Ovary (tissue), 3 donors: Measurements from ENCODE around the gene SLC2A13.

Experiments
- POLR2A ChIP-seq: fragments of 450-650 bp; IDR thresholded peaks from one replicate; pipeline ENCODE4 v1.6.1; 2017; ENCODE audit warnings: antibody characterized with exemption, mild to moderate bottlenecking, moderate library complexity
- TF ChIP-seq, protein P1 (sequence below), 3 donors: fragments of 450-650 bp in 2 of 3; fragments of 200-600 bp in 1 of 3; IDR thresholded peaks; one replicate each; pipeline versions ENCODE4 v1.5.1 to v1.8.0; 2016 to 2022; ENCODE audit warnings: antibody characterized with exemption in 3 of 3, mild to moderate bottlenecking in 1 of 3
- donor health status: DM: no; HTN: no; CAD: no.

DNA sequence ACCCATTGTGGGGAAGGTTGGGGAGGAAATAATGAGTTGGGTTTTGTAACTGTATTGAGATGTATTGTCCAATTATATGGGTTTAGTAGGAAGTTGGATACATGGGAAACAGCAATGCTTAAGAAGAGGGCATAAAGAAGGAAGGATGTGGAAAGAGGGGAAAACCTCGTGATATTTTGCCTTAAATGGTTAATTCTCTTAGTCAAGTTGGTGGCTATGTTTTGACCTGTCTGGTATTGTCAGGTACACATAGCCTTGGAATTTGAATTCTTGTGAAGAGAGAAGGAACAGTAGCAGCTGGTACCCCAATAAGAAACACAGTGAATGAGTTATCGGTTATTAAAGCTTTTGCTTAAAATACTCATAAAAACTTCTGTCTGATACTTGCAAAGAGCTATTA lies 32.6 kb upstream of the SLC2A13 start:
- TF ChIP-seq, protein P1, sequence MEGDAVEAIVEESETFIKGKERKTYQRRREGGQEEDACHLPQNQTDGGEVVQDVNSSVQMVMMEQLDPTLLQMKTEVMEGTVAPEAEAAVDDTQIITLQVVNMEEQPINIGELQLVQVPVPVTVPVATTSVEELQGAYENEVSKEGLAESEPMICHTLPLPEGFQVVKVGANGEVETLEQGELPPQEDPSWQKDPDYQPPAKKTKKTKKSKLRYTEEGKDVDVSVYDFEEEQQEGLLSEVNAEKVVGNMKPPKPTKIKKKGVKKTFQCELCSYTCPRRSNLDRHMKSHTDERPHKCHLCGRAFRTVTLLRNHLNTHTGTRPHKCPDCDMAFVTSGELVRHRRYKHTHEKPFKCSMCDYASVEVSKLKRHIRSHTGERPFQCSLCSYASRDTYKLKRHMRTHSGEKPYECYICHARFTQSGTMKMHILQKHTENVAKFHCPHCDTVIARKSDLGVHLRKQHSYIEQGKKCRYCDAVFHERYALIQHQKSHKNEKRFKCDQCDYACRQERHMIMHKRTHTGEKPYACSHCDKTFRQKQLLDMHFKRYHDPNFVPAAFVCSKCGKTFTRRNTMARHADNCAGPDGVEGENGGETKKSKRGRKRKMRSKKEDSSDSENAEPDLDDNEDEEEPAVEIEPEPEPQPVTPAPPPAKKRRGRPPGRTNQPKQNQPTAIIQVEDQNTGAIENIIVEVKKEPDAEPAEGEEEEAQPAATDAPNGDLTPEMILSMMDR (IDR thresholded peaks at IDR 0.05), result no peak
- no peak for TF ChIP-seq POLR2A
